K562 (cell line): Measurements from ENCODE around the gene PGS1. TPM values are rescaled to one million over a fixed set of nuclear protein-coding genes. Genes with fewer than 3 reads are reported as not detected.

Source experiments
- ATAC-seq: fragments of 200-7000 bp; cut with Tn5 transposase; 3 replicates; pipeline ENCODE4 v1.9.1; 2020; ENCODE audit warnings: moderate library complexity
- BruUV-seq: library from RNA; stranded (reverse); fragments of 400-500 nt; replicated peaks from 2 replicates; lab custom pipeline; 2021; lab: Mats Ljungman, UMichigan
- CTCF ChIA-PET: fragments of 300-600 bp; formaldehyde crosslinking; extraction: SDS; loops from one replicate; lab custom pipeline; 2021; ENCODE audit warnings: low intra/inter-chr PET ratio; lab: Yijun Ruan, JAX
- POLR2A ChIA-PET: fragments of 300-600, 350-650 bp; sonication (Branson Sonifier 250); formaldehyde crosslinking; extraction: SDS; loops from one replicate; lab custom pipeline; 2021; ENCODE audit warnings: antibody characterized with exemption, inconsistent platforms; lab: Yijun Ruan, JAX
- DNase-seq, 4 experiments: peaks; one replicate each; pipeline versions ENCODE4 v3.0.0 to v3.0.0-alpha.2; 2011 to 2018; ENCODE audit warnings: low spot score in 3 of 4, mixed read lengths in 3 of 4; ENCODE audit errors: extremely low read depth in 1 of 4
- FAIRE-seq: peaks from 2 replicates; lab custom pipeline; 2011; peaks lifted over from hg19 to GRCh38; lab: Jason Lieb, UNC
- H2AFZ ChIP-seq: 2 replicates; pipeline ENCODE4 v1.6.0; 2011; ENCODE audit warnings: low read depth, low read length, control low read depth, inconsistent platforms
- H3K27ac ChIP-seq: fragments of 200-600 bp; 3 replicates; pipeline ENCODE4 v1.8.0; 2011; ENCODE audit warnings: low read depth, mild to moderate bottlenecking, control low read depth, inconsistent platforms, low read length, moderate library complexity, mixed read lengths; ENCODE audit errors: extremely low read depth
- H3K27me3 ChIP-seq, 2 experiments: fragments of 300-600 bp in 1 of 2; 2 replicates in 1 of 2; 3 replicates in 1 of 2; pipeline versions ENCODE4 v1.6.0 to v1.8.0; 2011; ENCODE audit warnings: inconsistent platforms in 2 of 2, low read length in 2 of 2, mild to moderate bottlenecking in 1 of 2, mixed read lengths in 1 of 2, moderate library complexity in 1 of 2; ENCODE audit not compliant: control insufficient read depth in 2 of 2, insufficient read depth in 2 of 2
- H3K36me3 ChIP-seq: fragments of 300-600 bp; 3 replicates; pipeline ENCODE4 v1.8.0; 2011; ENCODE audit warnings: mild to moderate bottlenecking, low read length, inconsistent platforms; ENCODE audit not compliant: control insufficient read depth, insufficient read depth
- H3K4me1 ChIP-seq, 2 experiments: fragments of 200-600 bp in 1 of 2; replicated peaks in 1 of 2; 2 replicates in 1 of 2; 3 replicates in 1 of 2; pipeline versions ENCODE4 v1.5.1 to v1.8.0; 2011; ENCODE audit warnings: inconsistent platforms in 2 of 2, low read length in 2 of 2, mild to moderate bottlenecking in 1 of 2, mixed read lengths in 1 of 2, moderate library complexity in 1 of 2; ENCODE audit not compliant: control insufficient read depth in 2 of 2, insufficient read depth in 2 of 2
- H3K4me2 ChIP-seq: 2 replicates; pipeline ENCODE4 v1.6.1; 2011; ENCODE audit warnings: low read length, control low read depth, inconsistent platforms, mixed read lengths; ENCODE audit not compliant: insufficient read depth
- H3K4me3 ChIP-seq: fragments of 200-600 bp; sonication (generic), shearing (Covaris generic); 2 replicates; pipeline ENCODE4 v1.5.1; 2016; ENCODE audit warnings: control low read depth, inconsistent platforms
- H3K79me2 ChIP-seq: fragments of 200-600 bp; 3 replicates; pipeline ENCODE4 v1.8.0; 2011; ENCODE audit warnings: low read length, inconsistent platforms; ENCODE audit not compliant: control insufficient read depth, insufficient read depth
- H3K9ac ChIP-seq, 2 experiments: 2 replicates each; pipeline versions ENCODE4 v1.6.0 to v1.6.1; 2011; ENCODE audit warnings: low read depth in 2 of 2, low read length in 2 of 2, control low read depth in 1 of 2, inconsistent platforms in 1 of 2, mild to moderate bottlenecking in 1 of 2, mixed read lengths in 1 of 2; ENCODE audit not compliant: insufficient read depth in 1 of 2
- H3K9me1 ChIP-seq: one replicate; pipeline ENCODE4 v1.6.0; 2011; ENCODE audit warnings: inconsistent platforms, mild to moderate bottlenecking, low read length, moderate library complexity; ENCODE audit not compliant: control insufficient read depth, insufficient read depth
- H3K9me3 ChIP-seq: replicated peaks from 2 replicates; pipeline ENCODE4 v1.5.1; 2011; ENCODE audit warnings: low read depth, low read length, inconsistent platforms; ENCODE audit not compliant: control insufficient read depth, insufficient read depth
- H4K20me1 ChIP-seq: replicated peaks from 2 replicates; pipeline ENCODE4 v1.6.1; 2011; ENCODE audit warnings: low read length, inconsistent platforms, mixed read lengths; ENCODE audit not compliant: control insufficient read depth, insufficient read depth
- CBX5 ChIP-seq: IDR thresholded peaks from 2 replicates; pipeline ENCODE4 v1.6.1; 2014; ENCODE audit warnings: low read depth, borderline replicate concordance
- DACH1 ChIP-seq: fragments of 450-650 bp; IDR thresholded peaks from 2 replicates; pipeline ENCODE4 v1.6.1; 2018; ENCODE audit not compliant: partially characterized antibody
- MAFG ChIP-seq: fragments of 450-650 bp; conservative IDR thresholded peaks from 2 replicates; pipeline ENCODE4 v1.6.1; 2016; ENCODE audit warnings: missing genetic modification characterization, missing compliant biosample characterization
- NFATC3 ChIP-seq: fragments of 450-650 bp; IDR thresholded peaks from 2 replicates; pipeline ENCODE4 v1.6.1; 2017; ENCODE audit warnings: mild to moderate bottlenecking
- NR2C2 ChIP-seq, 2 experiments: fragments of 200-800 bp in 1 of 2; sonication (Bioruptor generic) in 1 of 2; sonication (generic) in 1 of 2; formaldehyde crosslinking in 1 of 2; IDR thresholded peaks; 2 replicates each; pipeline versions ENCODE4 v1.6.1 to v1.8.0; 2016 to 2022; ENCODE audit warnings: mild to moderate bottlenecking in 1 of 2, missing compliant biosample characterization in 1 of 2, missing genetic modification characterization in 1 of 2, missing genetic modification reagents in 1 of 2
- RFX5 ChIP-seq: IDR thresholded peaks from 2 replicates; pipeline ENCODE4 v1.6.1; 2011; ENCODE audit warnings: low read depth, mild to moderate bottlenecking, improper control_type of control experiment, low read length
- SMAD3 ChIP-seq: fragments of 450-650 bp; formaldehyde crosslinking; conservative IDR thresholded peaks from 2 replicates; pipeline ENCODE4 v1.4.0; 2020; ENCODE audit warnings: mild to moderate bottlenecking
- ZNF12 ChIP-seq: sonication (generic); formaldehyde crosslinking; IDR thresholded peaks from 2 replicates; pipeline ENCODE4 v1.4.0; 2020; ENCODE audit warnings: mild to moderate bottlenecking, missing genetic modification reagents
- ZNF41 ChIP-seq: fragments of 250-450 bp; sonication (Bioruptor Pico); conservative IDR thresholded peaks from 2 replicates; pipeline ENCODE4 v1.4.0; 2020; ENCODE audit warnings: mild to moderate bottlenecking
- ZNF586 ChIP-seq: fragments of 450-650 bp; formaldehyde crosslinking; conservative IDR thresholded peaks from 2 replicates; pipeline ENCODE4 v1.4.0; 2020; ENCODE audit warnings: mild to moderate bottlenecking, moderate library complexity
- ZNF707 ChIP-seq: fragments of 250-450 bp; sonication (Bioruptor Pico); conservative IDR thresholded peaks from 2 replicates; pipeline ENCODE4 v1.8.0; 2022; ENCODE audit warnings: inconsistent platforms, mild to moderate bottlenecking, moderate library complexity
- ZNF76 ChIP-seq: fragments of 250-450 bp; sonication (Bioruptor Pico); IDR thresholded peaks from 2 replicates; pipeline ENCODE4 v1.4.0; 2020; ENCODE audit warnings: mild to moderate bottlenecking, moderate library complexity, borderline replicate concordance
- WGBS: fragments of 100-300 bp; shearing (Covaris generic); methylation state at CpG from one replicate; pipeline ENCODE4 v1.1.6; 2016; ENCODE audit warnings: low coverage, mixed read lengths; ENCODE audit not compliant: insufficient coverage; ENCODE audit errors: missing lambda C conversion rate; 5-methylcytosine and 5-hydroxymethylcytosine counted together
- in situ Hi-C: fragments of 300-500 bp; cut with MboI; formaldehyde crosslinking; loops from 4 replicates; pipeline ENCODE4 v1.15.0; 2018; ENCODE audit warnings: inconsistent platforms, mixed read lengths
- intact Hi-C: fragments of 100-400 bp; cut with micrococcal nuclease; formaldehyde crosslinking; loops from 2 replicates; pipeline ENCODE4 v1.14.2; 2022
- polyA plus RNA-seq, 8 experiments: library from polyadenylated mRNA; depleted of rRNA in 4 of 8; stranded (reverse) in 5 of 8; unstranded in 3 of 8; fragments of >200 nt; fragmentation: Nextera tagmentation in 2 of 8; fragmentation: Illumina TruSeq in 1 of 8; extraction: Ambion mirVana in 2 of 8; extraction: Trizol in 1 of 8; gene quantifications; 2 replicates each; pipeline versions ENCODE4 v1.2.1 to v1.2.3, GENCODE V29; 2011 to 2014; ENCODE audit warnings: inconsistent platforms in 1 of 8, missing spikeins in 1 of 8
- total RNA-seq, 7 experiments: library from RNA; depleted of rRNA in 6 of 7; stranded (reverse); fragments of >200 nt in 6 of 7; fragmentation: Illumina TruSeq in 2 of 7; extraction: Trizol in 2 of 7; gene quantifications; 2 replicates each; pipeline versions ENCODE4 v1.2.1 to v1.2.3, GENCODE V29; 2011 to 2021; ENCODE audit warnings: low replicate concordance in 1 of 7
- TF ChIP-seq, protein P1 (sequence below): fragments of 250-450 bp; sonication (Bioruptor Pico); IDR thresholded peaks from 2 replicates; pipeline ENCODE4 v1.8.0; 2022; ENCODE audit warnings: inconsistent platforms, mild to moderate bottlenecking, moderate library complexity, borderline replicate concordance

PGS1 gene
- total and polyA plus RNA-seq, 9 of the 15 experiments (the other 6 are each of a cell fraction or from before 2014, with no cell fraction given), result 1.3 to 39.4 (median 22.3) TPM

DNA sequence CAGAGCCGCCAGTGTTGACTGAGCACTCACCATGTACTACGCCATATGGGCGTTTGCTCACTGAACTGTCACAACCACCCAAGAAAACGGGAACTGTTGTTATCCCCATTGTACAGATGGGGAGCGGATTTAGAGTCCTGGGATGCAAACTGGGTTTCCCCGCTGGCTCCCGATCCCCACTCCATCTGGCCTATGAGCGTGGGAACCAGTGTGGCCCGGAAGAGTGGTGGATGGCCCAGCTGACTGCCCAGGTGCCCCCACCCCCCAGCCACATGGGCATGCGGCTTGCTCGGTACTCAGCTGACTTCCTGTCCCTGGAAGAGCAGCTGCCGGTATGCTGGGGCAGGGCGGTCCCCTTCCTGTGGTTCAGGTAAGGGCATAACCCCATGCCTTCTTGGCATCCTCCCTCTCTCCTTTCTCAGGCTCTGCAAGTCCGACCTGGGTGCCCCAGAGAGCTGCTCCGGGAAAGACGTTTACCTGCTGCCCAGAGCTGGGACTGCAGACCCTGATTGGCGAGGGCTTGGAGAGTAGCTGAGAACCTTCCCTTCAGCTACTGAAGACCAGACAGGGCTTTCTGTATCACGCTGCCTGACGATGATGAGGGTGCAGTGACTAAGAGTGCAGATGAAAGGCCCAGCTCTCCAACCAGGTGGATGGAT is 34.8 kb upstream of the PGS1 start:
- H3K9ac ChIP-seq, result peak overlapping the region in 1 of 2 experiments; percentile 74; a peak in 1 of 4 replicates
- ATAC-seq (no peak), DNase-seq (no peak), FAIRE-seq (no peak)
- TF ChIP-seq ZNF12 (CRISPR knock-in tag) (no peak), SMAD3 (CRISPR knock-in tag) (no peak), ZNF707 (CRISPR knock-in tag) (no peak), CBX5 (no peak), ZNF586 (CRISPR knock-in tag) (no peak), NR2C2 (CRISPR knock-in tag; IDR thresholded peaks at IDR 0.05) (no peak), NR2C2 (tag; IDR thresholded peaks at IDR 0.05) (no peak), RFX5 (no peak), MAFG (tag) (no peak), DACH1 (no peak), ZNF41 (CRISPR knock-in tag) (no peak), NFATC3 (no peak), ZNF76 (no peak)
- TF ChIP-seq, protein P1, sequence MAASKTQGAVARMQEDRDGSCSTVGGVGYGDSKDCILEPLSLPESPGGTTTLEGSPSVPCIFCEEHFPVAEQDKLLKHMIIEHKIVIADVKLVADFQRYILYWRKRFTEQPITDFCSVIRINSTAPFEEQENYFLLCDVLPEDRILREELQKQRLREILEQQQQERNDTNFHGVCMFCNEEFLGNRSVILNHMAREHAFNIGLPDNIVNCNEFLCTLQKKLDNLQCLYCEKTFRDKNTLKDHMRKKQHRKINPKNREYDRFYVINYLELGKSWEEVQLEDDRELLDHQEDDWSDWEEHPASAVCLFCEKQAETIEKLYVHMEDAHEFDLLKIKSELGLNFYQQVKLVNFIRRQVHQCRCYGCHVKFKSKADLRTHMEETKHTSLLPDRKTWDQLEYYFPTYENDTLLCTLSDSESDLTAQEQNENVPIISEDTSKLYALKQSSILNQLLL, result no peak
- no TSS peak for BruUV-seq
- intact Hi-C loops, result no loop called here
- ChIA-PET CTCF (no interaction called here), POLR2A (interaction anchor here (0.7 to 1.1 kb wide), 3 partner anchors 17 to 1834 kb away, joined by 3 read pairs; no protein-coding TSS in a partner anchor)
- H3K4me3 ChIP-seq, result no peak overlapping the region
- no peaks in the 10 kb centered on the region for H4K20me1 ChIP-seq
- H3K4me1 ChIP-seq, result peaks cover 0 to 29% of the 10 kb centered on the region in 2 experiments; a peak in 4 of 5 replicates
- in situ Hi-C loops, result no loop called here
- no peaks in the 10 kb centered on the region for H3K9me3 ChIP-seq
- H3K9me1 ChIP-seq, result no peaks in the 10 kb centered on the region
- H2AFZ ChIP-seq, result no peak overlapping the region
- H3K27ac ChIP-seq, result no peak overlapping the region
- no peaks in the 10 kb centered on the region for H3K36me3 ChIP-seq
- no peaks in the 10 kb centered on the region for H3K79me2 ChIP-seq
- 67% methylated on average over 17 of the region's 19 CpGs for WGBS
- no peak overlapping the region for H3K4me2 ChIP-seq
- no peaks in the 10 kb centered on the region for H3K27me3 ChIP-seq
